Limb (tissue), 2 donors: ENCODE measurements around the gene PPP1R3D.
"Not testable (repeated sequence)": the region's sequence is repeated elsewhere in the genome, so short reads cannot be mapped to it uniquely, and the experiment has no call there.

ENCODE experiments used
- DNase-seq, 2 donors: peaks; one replicate each; pipeline ENCODE4 v3.0.0-alpha.2; 2016; ENCODE audit errors: extremely low spot score in 2 of 2

The PPP1R3D gene, protein sequence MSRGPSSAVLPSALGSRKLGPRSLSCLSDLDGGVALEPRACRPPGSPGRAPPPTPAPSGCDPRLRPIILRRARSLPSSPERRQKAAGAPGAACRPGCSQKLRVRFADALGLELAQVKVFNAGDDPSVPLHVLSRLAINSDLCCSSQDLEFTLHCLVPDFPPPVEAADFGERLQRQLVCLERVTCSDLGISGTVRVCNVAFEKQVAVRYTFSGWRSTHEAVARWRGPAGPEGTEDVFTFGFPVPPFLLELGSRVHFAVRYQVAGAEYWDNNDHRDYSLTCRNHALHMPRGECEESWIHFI

DNA sequence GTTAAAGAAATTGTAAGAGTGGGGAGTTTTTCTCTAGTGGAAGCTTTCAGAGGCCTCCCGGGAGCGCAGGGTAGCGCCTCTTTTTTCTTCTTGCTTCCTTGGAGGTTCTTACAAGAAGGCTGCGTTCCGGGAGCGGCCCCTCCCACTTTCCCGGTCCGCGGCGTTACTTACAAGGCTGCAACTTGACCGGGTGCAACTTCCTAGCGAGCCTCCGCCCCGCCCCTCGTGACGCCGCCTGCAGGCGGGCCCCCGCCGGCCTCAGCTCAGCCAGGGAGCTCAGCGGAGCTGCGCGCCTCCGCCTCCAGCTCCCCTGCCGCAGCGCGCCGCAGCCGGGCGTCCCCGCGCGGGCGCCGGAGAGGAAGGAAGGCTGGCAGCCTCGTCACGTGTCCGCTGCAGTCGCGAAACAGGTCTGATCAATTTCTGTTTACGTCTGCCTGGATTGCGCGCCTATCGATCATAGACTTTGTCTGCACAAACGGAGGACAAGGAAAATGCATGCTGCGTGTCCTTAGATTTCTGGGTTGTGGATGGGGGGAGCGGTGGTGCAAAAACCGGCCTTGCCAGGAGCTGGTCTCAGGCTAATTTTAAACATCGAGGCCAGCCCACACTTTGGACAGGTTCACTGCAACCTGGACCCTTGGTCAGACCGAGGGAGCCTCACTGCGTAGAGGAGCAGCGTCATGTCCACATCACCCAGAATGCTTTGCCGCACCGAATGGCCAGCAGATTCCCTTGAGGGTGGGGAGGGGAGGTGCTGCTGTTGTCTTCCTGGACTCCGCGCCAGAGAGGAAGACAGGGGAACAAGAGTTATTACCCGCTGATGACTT is at the start of gene PPP1R3D, which contains the start of gene FAM217B:
TSS of gene PPP1R3D (minus strand) at position 177 of the 827 bp plus-strand sequence. CDS start 374 bp downstream, outside the sequence.
TSS of gene FAM217B (plus strand) at position 261 of the 827 bp plus-strand sequence. CDS start 3,555 bp downstream, outside the sequence.
- peak; percentile 95 to 96 for DNase-seq

DNA sequence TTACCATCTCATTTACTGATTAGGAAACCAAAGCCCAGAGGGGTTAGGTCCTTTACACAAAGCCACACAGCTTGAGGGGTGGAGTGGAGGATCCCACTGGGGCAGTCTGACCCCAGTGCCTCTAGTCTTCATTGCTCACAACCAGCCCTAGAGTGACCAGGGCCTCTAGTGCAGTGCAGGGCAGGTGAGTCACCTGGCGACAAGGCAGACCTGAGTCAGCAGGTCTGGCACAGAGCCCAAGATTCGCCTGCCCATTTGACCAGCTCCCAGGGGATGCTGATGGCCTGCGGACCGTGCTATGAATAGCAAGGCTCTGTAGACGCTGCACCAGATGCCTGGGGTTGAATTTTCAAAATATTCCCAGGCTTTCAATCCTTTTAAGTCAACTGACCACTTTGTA is 48.0 kb upstream of the PPP1R3D start:
- no peak for DNase-seq

DNA sequence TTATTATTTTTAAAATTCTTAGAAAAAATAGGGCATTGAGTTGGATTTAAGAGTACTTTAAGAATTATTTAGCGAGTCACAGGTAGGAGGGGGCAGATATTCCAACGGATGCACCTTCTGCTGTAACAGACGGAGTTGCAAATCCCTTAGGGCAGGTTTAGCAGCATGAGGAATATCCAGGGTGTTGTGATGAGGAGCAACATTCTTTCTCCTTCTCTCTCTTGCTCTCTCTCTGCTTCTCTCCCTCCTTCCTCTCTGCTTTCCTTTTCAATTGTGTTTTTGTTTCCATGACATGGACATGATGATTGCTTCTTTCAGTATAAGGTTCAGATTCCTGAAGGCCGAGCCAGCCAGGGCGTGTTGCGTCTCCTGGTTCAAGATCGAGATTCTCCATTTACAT is 47.0 kb upstream of the PPP1R3D start:
- no peak for DNase-seq

DNA sequence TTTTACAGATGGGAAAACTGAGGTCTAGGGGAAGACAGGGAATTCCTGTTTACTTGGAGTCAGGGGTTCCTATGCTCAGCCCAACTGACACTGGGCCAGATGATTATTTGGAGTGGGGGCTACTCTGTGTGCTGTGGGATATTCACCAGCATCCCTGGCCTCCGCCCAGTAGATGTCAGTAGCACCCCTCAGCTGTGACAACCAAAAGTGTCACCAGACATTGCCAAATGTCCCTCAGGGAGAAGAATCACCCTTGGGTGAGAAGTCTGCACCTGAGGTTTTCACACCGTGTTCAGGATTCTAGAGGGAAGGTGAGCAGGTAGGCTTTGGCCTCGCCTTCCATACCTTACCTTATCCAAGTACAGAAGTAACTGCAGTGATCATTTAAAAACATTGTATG is 45.8 kb upstream of the PPP1R3D start:
- DNase-seq = no peak

DNA sequence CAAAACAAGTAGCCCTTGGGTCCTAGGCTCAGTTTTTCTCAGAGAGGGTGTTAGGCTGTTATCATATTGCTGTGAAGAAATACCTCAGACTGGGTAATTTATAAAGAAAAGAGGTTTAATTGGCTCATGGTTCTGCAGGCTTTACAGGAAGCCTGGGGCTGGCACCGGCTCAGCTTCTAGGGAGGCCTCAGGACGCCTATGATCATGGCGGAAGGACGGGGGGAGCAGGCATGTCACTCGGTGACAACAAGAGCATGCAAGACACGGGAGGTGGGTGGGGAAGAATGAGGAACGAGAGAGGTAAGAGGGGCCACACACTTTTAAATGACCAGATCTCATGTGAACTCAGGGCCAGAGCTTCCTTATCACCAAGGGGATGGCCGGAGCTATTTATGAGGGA is 45.1 kb upstream of the PPP1R3D start:
- DNase-seq = no peak

DNA sequence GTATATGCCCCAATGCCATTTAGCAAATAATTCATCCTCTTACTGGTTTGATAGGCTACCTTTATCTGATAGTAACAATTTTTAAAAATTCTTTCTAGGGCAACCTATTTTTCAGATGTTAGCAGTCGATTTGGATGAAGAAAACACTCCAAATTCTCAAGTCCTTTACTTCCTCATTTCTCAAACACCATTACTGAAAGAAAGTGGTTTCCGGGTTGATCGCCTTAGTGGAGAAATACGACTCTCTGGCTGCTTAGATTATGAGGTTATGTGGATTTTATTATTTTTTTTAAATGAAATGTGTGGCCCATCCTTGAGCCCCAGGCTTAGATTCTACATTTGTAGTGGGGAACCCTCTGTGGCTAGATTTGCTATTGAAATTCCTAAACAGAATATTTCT is 44.4 kb upstream of the PPP1R3D start:
- DNase-seq = no peak

DNA sequence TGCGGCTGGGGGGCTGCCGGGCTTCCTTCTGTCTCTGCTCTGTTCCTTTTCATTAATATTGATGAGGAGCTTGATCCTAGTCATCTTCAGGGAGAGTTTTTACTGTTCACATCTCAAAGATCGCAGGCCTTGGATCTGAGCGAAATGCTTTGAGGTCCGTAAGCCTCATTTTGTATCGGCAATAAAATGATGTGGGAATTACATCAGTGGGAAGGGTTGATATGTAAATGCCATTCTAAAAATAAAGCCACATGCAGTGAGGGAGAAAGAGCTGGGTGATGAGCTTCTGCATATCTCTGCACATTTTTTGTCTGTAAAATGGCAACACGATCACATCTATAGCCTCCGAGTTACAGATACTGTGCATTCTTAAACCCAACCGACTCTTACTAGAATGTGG is 43.0 kb upstream of the PPP1R3D start:
- no peak for DNase-seq

DNA sequence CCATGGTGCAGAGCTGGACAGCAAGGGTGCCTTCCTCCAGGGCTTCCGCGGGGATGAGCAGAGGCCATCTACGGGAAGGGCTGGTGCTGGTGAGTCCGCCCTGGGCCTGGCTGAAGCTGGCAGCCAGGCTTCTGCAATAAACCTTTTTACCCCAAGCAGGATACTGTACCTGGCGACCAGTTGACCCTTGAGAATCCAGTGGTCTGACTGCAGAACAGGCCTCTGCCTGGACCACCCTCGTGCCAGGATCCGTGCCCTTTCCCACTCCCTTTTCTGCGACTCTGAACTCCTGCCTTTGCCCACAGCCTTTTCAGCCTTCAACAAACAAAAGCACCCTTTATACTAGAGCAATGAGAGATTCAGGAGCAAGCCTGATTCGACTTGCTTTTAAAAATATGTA is 37.0 kb upstream of the PPP1R3D start:
- DNase-seq = no peak

DNA sequence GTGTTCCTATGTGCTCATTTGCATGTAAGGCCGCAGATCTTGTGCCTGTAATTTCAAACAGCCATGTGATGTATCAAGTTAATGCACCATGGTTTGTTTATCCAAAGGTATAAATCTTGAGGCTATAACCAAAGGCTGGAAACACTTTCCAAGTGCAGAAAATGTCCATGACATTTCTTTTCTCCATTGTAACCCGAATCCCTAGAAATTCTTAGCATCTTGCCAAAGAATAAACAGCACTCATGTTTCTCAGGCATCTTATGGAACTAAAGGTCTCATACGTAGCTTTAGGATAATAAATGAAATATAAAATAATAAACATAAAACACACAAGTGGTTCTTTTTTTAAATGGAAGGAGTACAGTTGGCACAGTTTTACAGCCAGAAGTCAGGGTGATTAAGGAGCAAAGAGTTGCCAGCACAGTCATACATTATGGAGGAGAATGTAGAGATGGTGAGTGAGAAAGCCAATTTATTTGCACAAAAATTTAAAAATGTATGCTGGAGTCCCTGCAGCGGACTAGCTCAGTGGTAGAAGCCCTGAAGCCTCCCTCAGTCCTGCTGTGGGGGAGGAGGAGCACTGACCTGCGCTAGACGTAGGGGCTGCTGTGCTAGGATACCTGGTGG is 36.2 kb upstream of the PPP1R3D start:
- DNase-seq = peak in 1 of 2 donors; percentile 32

DNA sequence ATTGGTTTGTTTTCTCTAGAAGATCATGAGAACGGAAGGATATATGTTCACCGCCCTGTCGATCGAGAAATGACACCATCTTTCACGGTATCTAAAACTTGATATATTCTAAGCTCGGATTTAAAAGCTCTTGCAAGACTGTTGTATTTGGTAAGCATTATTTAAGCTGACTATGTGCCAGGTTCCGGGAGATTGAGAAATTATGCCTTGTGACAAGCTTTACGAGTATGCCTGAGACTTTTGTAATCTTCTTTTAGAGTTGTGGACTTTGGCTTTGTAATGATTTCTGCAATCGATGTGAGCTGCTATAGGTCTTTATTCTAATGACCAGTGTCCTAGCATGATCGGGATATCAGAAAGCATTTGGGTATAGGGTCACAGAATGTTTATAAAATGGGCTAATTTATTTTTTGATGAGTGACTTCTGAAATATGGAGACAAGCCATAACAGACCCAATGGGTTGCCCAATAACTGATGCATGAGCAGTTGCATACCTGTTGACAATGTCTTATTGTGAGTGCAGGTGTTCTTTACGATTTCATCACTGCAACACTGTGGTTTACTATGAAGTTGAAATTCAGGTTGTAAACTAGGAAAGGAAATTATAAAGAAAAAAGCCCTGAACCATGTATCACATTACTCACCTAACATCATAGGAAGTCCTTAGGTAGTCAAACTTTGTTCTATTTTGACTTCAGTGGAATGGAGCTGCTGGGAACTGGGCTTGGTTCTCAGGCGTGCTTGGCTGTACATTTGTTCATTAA is 32.1 kb upstream of the PPP1R3D start:
- no peak for DNase-seq

DNA sequence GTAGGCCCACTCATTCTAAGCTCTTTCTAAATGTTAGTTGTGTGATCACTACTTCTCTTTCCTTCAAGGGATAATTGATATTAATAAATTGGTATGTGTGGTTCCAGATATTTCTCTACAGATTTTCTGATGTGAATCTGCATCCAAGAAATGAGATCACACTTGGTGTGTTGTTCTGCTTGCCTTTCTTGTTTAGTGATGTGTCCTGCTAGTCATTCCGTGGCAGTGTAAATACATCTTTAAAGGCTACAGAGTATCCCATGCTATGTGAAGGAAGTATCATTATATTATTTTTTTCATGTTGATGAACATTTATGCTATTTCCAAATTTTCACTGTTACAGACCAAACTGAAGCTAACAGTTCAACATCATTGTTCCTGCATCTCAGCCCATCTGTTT is 31.3 kb upstream of the PPP1R3D start:
- no peak for DNase-seq

DNA sequence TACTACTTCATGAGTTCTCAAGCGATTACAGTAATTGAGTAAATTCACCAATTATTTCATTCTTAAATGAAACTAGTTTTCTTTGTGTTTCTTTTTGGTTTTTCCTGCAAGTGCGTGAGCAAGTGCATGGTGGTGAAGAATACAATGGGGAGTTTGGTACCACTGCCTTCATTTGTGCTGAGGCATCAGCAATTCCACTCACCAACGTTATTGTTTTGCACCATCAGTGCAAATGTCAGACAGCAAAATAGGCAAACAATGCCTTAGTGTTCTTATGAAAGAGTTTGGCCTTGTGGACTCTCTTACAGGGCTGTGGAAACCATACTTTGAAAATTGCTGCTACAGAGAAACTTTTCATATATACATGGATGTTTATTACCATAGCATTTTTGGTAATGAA is 26.3 kb upstream of the PPP1R3D start:
- no peak for DNase-seq

DNA sequence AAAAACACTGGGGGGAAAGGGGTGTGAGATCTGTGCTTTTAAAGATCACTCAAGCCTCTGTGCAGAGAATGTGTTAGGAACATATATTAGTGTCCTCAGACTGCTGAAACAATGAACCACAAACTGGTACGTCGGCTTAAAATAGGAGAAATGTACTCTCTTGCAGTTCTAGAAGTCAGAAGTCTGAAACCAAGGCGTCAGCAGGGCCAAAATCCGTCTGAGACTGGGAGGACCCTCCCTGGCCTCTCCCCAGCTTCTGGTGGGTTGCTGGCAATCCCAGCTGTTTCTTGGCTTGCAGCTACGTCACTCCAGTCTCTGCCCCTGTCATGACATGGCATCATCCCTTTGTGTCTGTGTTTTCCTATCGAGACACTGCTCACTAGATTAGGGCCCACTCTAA is 22.1 kb upstream of the PPP1R3D start:
- DNase-seq = no peak

DNA sequence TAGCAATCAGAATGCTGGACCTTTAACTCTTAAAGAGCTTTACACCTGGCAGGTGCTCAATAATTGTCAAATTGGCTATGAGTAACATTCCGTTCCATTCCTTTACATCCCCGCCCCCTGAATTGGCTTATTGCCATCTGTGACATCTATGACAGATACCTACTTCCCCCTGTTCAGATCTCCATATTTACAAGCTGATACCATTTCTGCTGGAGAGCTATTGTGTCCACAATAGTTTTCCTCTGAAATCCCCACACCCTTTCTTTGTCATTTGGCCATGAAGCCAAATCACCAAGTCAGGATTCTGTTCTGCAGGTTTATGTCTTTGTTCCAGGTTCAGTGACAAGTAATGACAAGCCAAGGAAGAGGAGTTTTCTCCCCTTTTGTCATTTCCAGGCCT is 21.3 kb upstream of the PPP1R3D start:
- no peak for DNase-seq

DNA sequence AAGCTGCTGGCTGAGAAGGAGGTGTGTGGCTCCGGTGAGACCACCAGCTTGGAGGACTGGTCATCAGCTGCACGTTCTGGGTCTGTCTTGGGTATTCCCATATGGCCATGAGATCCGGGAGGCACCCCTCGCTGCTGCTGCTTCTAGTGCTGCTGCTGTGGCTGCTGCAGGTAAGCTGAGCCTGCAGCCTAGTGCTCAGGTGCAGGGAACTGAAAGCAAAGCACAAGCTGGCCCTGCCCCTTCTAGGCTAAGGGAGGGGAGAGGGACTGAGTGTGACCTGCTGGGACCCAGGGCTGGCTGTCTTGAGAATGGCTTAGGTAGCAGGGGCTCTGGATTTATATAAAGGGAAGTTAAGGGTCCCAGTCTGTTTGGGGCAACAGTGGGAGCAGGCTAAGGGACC is 18.5 kb upstream of the PPP1R3D start:
- DNase-seq = no peak

DNA sequence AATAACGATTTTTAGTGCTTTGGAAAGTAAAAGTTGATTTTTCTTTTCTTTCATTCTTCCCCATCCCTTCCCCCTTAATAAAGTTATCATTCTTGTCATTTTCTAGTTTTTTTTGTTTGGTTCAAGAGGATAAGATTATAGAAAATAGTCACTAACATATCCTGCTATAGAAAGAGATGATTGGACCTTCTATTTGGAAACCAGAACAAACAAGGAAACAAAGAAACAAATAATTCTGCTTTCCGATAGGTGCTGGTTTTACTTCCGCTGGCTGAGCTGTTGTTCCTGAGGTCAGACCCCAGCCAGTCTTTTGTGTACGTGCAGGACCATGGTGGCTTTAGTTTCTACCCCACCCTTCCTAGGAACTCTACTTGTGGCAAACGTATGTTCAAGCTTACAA is 18.0 kb upstream of the PPP1R3D start, which contains the start of gene CDH26:
TSS of gene CDH26 (plus strand) at position 301 of the 400 bp plus-strand sequence. CDS start 304 bp downstream, outside the sequence.
- no peak for DNase-seq

DNA sequence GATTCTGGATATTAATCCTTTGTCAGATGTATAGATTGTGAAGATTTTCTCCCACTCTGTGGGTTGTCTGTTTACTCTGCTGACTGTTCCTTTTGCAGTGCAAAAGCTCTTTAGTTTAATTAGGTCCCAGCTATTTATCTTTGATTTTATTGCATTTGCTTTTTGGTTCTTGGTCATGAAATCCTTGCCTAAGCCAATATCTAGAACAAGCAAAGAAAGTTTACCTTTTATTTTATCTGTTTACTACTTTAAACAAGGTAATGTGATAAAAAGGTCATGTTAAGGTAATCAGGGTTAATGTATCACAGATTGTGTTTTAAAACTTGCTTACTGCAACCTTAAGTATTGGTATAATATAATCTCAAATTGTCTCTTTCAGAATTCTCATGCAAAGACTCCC is 17.5 kb upstream of the PPP1R3D start:
- not testable (repeated sequence) for DNase-seq

DNA sequence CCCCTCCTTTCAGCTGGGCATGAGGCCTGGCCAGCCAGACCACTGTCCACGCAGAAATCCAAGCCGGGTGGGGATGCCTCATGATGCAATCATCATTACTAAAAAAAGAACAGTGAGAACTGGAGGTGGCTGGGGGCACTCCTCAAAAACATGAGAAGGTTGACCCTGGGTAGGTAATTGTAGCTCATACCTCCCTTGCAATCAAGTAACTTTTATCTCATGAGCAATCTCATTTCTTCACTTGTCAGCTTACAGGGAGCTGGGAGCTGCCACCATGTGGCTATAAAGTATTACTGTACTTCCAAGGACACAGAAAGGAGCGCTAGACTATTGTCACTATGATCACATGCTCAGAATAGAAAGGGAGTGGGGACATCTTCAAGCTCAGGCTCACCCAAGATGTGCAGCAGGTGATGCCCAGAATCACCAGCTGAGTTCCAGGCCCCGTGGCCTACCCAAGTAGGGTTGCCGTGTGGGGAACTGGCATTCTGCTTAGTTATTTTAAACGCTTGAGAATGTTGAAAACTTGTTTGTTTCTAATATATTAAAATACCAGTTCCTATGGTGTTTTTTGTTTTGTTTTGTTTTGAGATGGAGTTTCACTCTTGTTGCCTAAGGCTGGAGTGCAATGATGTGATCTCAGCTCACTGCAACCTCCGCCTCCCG is 15.2 kb upstream of the PPP1R3D start:
- DNase-seq = no peak

DNA sequence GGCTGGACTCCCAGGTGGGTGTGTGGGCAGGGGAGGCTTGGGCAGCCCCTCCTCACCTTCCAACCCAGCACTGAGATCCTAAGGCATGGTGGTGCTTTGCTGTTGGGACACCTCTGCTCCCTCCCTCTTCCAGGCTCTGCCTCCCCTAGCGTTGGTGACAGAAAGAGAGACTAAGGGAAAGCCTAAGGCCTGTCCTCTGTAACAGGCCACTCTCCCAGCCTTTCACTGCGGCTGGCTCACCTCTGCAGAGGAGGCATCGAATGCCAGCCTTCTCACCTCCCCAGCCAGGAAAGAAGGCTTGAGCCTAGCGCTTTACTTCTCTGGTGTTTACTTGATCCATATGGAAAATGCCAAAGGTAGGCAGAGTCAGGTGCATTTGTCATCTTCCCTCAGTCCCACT is 14.6 kb upstream of the PPP1R3D start:
- DNase-seq = no peak

DNA sequence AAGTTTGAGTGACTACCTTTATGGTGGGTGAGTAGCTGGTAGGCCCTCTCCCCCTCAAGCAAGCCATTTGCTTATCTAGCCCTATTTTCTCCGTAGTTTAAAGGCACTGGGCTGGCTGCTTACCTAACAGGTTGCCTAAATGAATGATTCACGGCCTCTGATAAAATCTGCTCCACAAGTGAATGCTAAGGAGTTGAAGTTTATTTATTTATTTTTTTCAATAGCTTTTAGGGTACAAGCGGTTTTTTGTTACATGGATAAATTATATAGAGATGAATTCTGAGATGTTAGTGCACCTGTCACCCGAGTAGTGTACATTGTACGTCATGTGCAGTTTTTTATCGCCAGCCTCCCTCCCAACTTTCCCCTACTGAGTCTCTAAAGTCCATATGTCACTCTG is 9.8 kb upstream of the PPP1R3D start:
- no peak for DNase-seq
